GM12891 (cell line): Measurements from ENCODE around the gene CYP2C18.

Experiments used
- POLR2A ChIP-seq: IDR thresholded peaks from 2 replicates; pipeline ENCODE4 v1.6.1; 2011; ENCODE audit warnings: low read depth, low read length, control low read depth
- POLR2AphosphoS5 ChIP-seq: IDR thresholded peaks from 2 replicates; pipeline ENCODE4 v1.6.1; 2011; ENCODE audit warnings: low read depth, low read length, control low read depth
- POU2F2 ChIP-seq: IDR thresholded peaks from 2 replicates; pipeline ENCODE4 v1.6.1; 2011; ENCODE audit warnings: low read depth, mild to moderate bottlenecking, control low read depth, low read length, moderate library complexity
- SPI1 ChIP-seq: IDR thresholded peaks from 2 replicates; pipeline ENCODE4 v1.6.1; 2011; ENCODE audit warnings: low read depth, low read length, control low read depth
- TAF1 ChIP-seq: IDR thresholded peaks from 2 replicates; pipeline ENCODE4 v1.6.1; 2011; ENCODE audit warnings: low read depth, low read length, control low read depth

DNA sequence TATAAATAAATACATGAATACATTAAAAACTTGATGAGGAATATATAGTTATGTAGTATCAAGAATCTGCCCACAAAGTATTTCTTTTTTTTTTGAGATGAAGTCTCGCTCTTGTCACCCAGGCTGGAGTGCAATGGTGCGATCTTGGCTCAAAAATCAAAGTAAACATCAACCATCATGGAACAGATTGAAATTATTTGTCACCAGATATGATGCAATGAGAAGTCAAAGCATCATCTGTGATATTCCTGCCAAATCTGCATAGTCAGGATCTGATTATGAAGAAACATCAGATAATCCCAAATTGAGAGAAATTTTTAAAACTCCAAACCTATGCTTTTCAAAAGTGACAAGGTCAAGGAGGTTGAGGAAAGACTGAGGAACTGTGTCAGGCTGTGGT, 5.1 kb upstream of the CYP2C18 start:
- TF ChIP-seq POLR2A (no peak), TAF1 (no peak), POLR2AphosphoS5 (no peak), SPI1 (no peak), POU2F2 (no peak)
